MM.1S (cell line): ENCODE data around the gene CYB5R2.

ENCODE experiments used
- EZH2 ChIP-seq: fragments of 300-600 bp; sonication (generic); optimal IDR thresholded peaks from 2 replicates; pipeline ENCODE3; 2017; ENCODE audit warnings: low read depth, mild to moderate bottlenecking, antibody characterized with exemption, low read length, mixed read lengths
- TF ChIP-seq, protein P1 (sequence below): fragments of 300-600 bp; sonication (generic); IDR thresholded peaks from 2 replicates; pipeline ENCODE4 v1.5.1; 2016; ENCODE audit warnings: antibody characterized with exemption, low read length, mixed read lengths

DNA sequence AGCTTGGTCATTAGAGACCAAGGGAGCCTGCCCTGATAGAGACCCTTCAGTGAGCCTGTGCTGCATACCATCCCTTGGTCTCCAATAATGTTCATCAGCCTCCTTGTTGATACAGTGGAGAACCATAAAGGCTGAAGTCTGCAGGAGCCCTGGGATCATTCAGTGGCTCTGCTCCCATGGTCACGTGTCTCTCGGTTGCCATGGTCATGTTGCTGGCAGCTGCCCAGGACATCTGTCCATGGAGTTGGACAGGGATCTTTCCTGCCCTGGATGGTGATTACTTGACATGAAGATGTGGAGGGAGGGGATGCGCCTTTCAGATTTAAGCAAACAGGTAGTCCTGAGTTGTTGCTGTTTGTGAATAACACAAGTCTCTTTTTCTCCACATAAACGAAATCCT lies 38.2 kb downstream of the CYB5R2 start:
- TF ChIP-seq, protein P1, sequence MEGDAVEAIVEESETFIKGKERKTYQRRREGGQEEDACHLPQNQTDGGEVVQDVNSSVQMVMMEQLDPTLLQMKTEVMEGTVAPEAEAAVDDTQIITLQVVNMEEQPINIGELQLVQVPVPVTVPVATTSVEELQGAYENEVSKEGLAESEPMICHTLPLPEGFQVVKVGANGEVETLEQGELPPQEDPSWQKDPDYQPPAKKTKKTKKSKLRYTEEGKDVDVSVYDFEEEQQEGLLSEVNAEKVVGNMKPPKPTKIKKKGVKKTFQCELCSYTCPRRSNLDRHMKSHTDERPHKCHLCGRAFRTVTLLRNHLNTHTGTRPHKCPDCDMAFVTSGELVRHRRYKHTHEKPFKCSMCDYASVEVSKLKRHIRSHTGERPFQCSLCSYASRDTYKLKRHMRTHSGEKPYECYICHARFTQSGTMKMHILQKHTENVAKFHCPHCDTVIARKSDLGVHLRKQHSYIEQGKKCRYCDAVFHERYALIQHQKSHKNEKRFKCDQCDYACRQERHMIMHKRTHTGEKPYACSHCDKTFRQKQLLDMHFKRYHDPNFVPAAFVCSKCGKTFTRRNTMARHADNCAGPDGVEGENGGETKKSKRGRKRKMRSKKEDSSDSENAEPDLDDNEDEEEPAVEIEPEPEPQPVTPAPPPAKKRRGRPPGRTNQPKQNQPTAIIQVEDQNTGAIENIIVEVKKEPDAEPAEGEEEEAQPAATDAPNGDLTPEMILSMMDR, result no peak
- no peak for TF ChIP-seq EZH2
